Fibroblast of pulmonary artery (primary cell): ENCODE results near the gene RDH16.
A peak's percentile ranks its signal among the peaks of the same experiment; 100 is the strongest.
"Not testable (repeated sequence)": the region's sequence is repeated elsewhere in the genome, so short reads cannot be mapped to it uniquely, and the experiment has no call there.

Source experiments
- DNase-seq: peaks from one replicate; pipeline ENCODE4 v3.0.0-alpha.2; 2010; ENCODE audit warnings: low read depth
- H3K4me3 ChIP-seq: replicated peaks from 2 replicates; pipeline ENCODE4 v1.5.1; 2011; ENCODE audit warnings: low read depth, mild to moderate bottlenecking, control low read depth, low read length, moderate library complexity
- CTCF ChIP-seq: IDR thresholded peaks from 2 replicates; pipeline ENCODE4 v1.5.1; 2011; ENCODE audit warnings: mild to moderate bottlenecking, control low read depth, low read length, inconsistent platforms; ENCODE audit errors: missing control alignments

The RDH16 gene

GRCh38 chr12:56947633-56948456 is 9.6 kb downstream of the RDH16 start:
- peak; percentile 17 for DNase-seq
- TF ChIP-seq CTCF: no peak
- H3K4me3 ChIP-seq: no peak overlapping the region

- no peak for TF ChIP-seq CTCF
- H3K4me3 ChIP-seq: no peak overlapping the region
- no peak for DNase-seq
These were observed 13.5 kb downstream of the RDH16 start for GRCh38 chr12:56943878-56944277.

GRCh38 chr12:56943374-56943773 is 14.0 kb downstream of the RDH16 start:
- not testable (repeated sequence) for DNase-seq, H3K4me3 ChIP-seq

GRCh38 chr12:56941299-56942017 is 15.9 kb downstream of the RDH16 start:
- no peak for TF ChIP-seq CTCF
- peak; percentile 56 for DNase-seq
- H3K4me3 ChIP-seq: no peak overlapping the region

- not testable (repeated sequence) for H3K4me3 ChIP-seq, DNase-seq
These were observed 16.5 kb downstream of the RDH16 start for GRCh38 chr12:56940942-56941298.

GRCh38 chr12:56935752-56936151 is 21.7 kb downstream of the RDH16 start:
- no peak for TF ChIP-seq CTCF
- no peak for DNase-seq
- H3K4me3 ChIP-seq: no peak overlapping the region

- DNase-seq: no peak
- no peak overlapping the region for H3K4me3 ChIP-seq
- TF ChIP-seq CTCF: no peak
These were observed 22.3 kb downstream of the RDH16 start for GRCh38 chr12:56935157-56935556.
